Measurements from ENCODE around the gene SRPK3. TPM values are rescaled to one million over a fixed set of nuclear protein-coding genes. Genes with fewer than 3 reads are reported as not detected.

Gene SRPK3
- total and polyA plus RNA-seq, 2 donors (not counting 1 experiment from before 2014, with no cell fraction given), result not detected

DNA sequence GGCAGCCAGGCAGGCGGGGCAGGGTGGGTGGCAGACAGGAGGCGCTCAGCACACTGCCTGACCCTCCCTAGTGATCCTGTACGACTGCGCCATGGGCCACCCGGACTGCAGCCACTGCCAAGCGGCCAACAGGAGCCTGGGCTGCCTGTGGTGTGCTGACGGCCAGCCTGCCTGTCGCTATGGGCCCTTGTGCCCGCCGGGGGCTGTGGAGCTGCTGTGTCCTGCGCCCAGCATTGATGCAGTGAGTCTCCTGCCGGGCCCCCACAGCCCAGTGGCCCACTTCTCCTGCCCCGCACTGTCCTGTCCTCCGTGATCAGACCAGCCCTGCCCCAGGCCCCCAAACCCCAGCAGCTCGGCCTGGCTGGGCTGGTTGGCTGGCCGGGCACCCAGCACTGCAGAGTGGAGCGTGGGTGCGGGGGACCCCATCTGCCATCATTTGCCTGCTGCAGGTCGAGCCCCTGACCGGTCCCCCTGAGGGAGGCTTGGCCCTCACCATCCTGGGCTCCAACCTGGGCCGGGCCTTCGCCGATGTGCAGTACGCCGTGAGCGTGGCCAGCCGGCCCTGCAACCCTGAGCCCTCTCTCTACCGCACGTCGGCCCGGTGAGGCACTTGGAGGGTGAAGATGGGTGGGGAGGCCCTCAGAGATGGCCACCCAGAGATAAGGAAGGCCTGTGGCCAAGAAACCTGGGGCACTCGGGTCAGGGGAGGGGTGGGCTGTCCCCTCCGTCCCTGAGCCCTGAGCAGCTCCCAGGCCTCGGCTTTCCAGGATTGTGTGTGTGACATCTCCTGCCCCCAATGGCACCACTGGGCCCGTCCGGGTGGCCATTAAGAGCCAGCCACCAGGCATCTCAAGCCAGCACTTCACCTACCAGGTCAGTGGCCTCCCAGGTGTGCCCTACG, 9.2 kb upstream of the SRPK3 start:
- ChIA-PET POLR2A (no interaction called here), CTCF (no interaction called here)
- no peak for ATAC-seq (ENCODE audit: low read depth)
- no peak overlapping the region for H3K4me3 ChIP-seq (ENCODE audit: control extremely low read depth in 1 of 5, extremely low read depth in 1 of 5, insufficient read depth in 1 of 5, low read depth in 2 of 5, low read length in 4 of 5)
- Mint-ChIP-seq H3K27ac (no peak overlapping the region), H3K27me3 (no peaks in the 10 kb centered on the region), H3K4me1 (peaks cover 4% of the 10 kb centered on the region), H3K4me3 (no peak overlapping the region), H3K9me3 (ENCODE audit: insufficient read depth) (no peaks in the 10 kb centered on the region)
- H3K9ac ChIP-seq (ENCODE audit: low read length), result no peak overlapping the region
- H3K9me3 ChIP-seq (ENCODE audit: control extremely low read depth in 1 of 3, control insufficient read depth in 2 of 3, insufficient read depth in 1 of 3, low read length in 2 of 3), result no peaks in the 10 kb centered on the region
- H3K4me1 ChIP-seq (ENCODE audit: control insufficient read depth in 2 of 2, insufficient read depth in 2 of 2, low read length in 2 of 2), result peaks cover 0 to 4% of the 10 kb centered on the region in 2 donors
- no peaks in the 10 kb centered on the region for H3K36me3 ChIP-seq (replicated peaks in 1 of 2; ENCODE audit: control extremely low read depth in 1 of 2, control insufficient read depth in 1 of 2, extremely low read depth in 1 of 2, insufficient read depth in 2 of 2, low read length in 1 of 2)
- H2AFZ ChIP-seq (ENCODE audit: insufficient read depth, low read depth, low read length, poor library complexity, severe bottlenecking), result no peak overlapping the region
- DNase-seq, result no peak
- H3K79me2 ChIP-seq (ENCODE audit: control insufficient read depth, insufficient read depth, low read length), result no peaks in the 10 kb centered on the region
- H3K27me3 ChIP-seq (replicated peaks in 1 of 4; ENCODE audit: control extremely low read depth in 1 of 4, control insufficient read depth in 3 of 4, insufficient read depth in 4 of 4, low read length in 3 of 4), result no peaks in the 10 kb centered on the region
- TF ChIP-seq, protein P1, sequence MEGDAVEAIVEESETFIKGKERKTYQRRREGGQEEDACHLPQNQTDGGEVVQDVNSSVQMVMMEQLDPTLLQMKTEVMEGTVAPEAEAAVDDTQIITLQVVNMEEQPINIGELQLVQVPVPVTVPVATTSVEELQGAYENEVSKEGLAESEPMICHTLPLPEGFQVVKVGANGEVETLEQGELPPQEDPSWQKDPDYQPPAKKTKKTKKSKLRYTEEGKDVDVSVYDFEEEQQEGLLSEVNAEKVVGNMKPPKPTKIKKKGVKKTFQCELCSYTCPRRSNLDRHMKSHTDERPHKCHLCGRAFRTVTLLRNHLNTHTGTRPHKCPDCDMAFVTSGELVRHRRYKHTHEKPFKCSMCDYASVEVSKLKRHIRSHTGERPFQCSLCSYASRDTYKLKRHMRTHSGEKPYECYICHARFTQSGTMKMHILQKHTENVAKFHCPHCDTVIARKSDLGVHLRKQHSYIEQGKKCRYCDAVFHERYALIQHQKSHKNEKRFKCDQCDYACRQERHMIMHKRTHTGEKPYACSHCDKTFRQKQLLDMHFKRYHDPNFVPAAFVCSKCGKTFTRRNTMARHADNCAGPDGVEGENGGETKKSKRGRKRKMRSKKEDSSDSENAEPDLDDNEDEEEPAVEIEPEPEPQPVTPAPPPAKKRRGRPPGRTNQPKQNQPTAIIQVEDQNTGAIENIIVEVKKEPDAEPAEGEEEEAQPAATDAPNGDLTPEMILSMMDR (IDR thresholded peaks at IDR 0.05), result no peak
- no peak for TF ChIP-seq EZH2 (IDR thresholded peaks at IDR 0.05; ENCODE audit: borderline replicate concordance, insufficient read depth, low read depth, low read length, poor library complexity, severe bottlenecking)
- no peak overlapping the region for H3K4me2 ChIP-seq (replicated peaks; ENCODE audit: low read depth, low read length, poor library complexity, severe bottlenecking)
- H3K27ac ChIP-seq (ENCODE audit: low read length in 2 of 2), result no peak overlapping the region
- intact Hi-C loops (cut with micrococcal nuclease), result no loop called here
- 92% methylated on average over 27 of the region's 37 CpGs for WGBS (ENCODE audit: insufficient coverage)
- H4K20me1 ChIP-seq (ENCODE audit: control insufficient read depth, insufficient read depth, low read length, poor library complexity, severe bottlenecking), result no peaks in the 10 kb centered on the region

Measured in B cell (primary cell).